Activated CD8-positive, alpha-beta T cell treated with anti-CD3 and anti-CD28 coated beads for 36 hours (primary cell): ENCODE measurements around the gene CRTAC1. TPM values are rescaled to one million over a fixed set of nuclear protein-coding genes. Genes with fewer than 3 reads are reported as not detected.

Experiments
- ATAC-seq: fragments of 200-7000 bp; cut with Tn5 transposase; one replicate; pipeline ENCODE4 v1.10.0; 2021; ENCODE audit warnings: mild to moderate bottlenecking, moderate library complexity
- CTCF ChIA-PET: fragments of 350-600 bp; sonication (Branson Sonifier 250); formaldehyde crosslinking; loops from one replicate; lab custom pipeline; 2021; ENCODE audit warnings: antibody characterized with exemption; lab: Charles Lee
- POLR2A ChIA-PET: fragments of 350-600 bp; sonication (Branson Sonifier 250); formaldehyde crosslinking; loops from one replicate; lab custom pipeline; 2021; ENCODE audit warnings: antibody characterized with exemption; lab: Charles Lee
- DNase-seq: peaks from one replicate; pipeline ENCODE4 v3.0.0-alpha.2; 2020
- H3K27ac Mint-ChIP-seq: one replicate; pipeline ENCODE4 v1.8.0; 2021; ENCODE audit warnings: mild to moderate bottlenecking, mixed read lengths
- H3K27me3 Mint-ChIP-seq: one replicate; pipeline ENCODE4 v1.8.0; 2021; ENCODE audit warnings: mixed read lengths
- H3K36me3 Mint-ChIP-seq: one replicate; pipeline ENCODE4 v1.8.0; 2021; ENCODE audit warnings: low read depth, mixed read lengths
- H3K4me1 Mint-ChIP-seq: one replicate; pipeline ENCODE4 v1.8.0; 2021; ENCODE audit warnings: low read depth, mixed read lengths
- H3K4me3 Mint-ChIP-seq: one replicate; pipeline ENCODE4 v1.8.0; 2021; ENCODE audit warnings: mild to moderate bottlenecking, moderate library complexity, mixed read lengths
- H3K9me3 Mint-ChIP-seq: one replicate; pipeline ENCODE4 v1.8.0; 2021; ENCODE audit warnings: mixed read lengths
- CTCF ChIP-seq: fragments of 200-600 bp; IDR thresholded peaks from one replicate; pipeline ENCODE4 v1.8.0; 2022; ENCODE audit warnings: antibody characterized with exemption, mild to moderate bottlenecking
- intact Hi-C: fragments of 100-400 bp; cut with micrococcal nuclease; formaldehyde crosslinking; loops from one replicate; pipeline ENCODE4 v1.10.0; 2022
- total RNA-seq, 2 experiments: library from RNA; stranded (reverse); gene quantifications; one replicate each; pipeline ENCODE4 v1.2.3, GENCODE V29; 2021

CRTAC1 gene
- total RNA-seq, 2 experiments from 2014 or later = not detected

DNA sequence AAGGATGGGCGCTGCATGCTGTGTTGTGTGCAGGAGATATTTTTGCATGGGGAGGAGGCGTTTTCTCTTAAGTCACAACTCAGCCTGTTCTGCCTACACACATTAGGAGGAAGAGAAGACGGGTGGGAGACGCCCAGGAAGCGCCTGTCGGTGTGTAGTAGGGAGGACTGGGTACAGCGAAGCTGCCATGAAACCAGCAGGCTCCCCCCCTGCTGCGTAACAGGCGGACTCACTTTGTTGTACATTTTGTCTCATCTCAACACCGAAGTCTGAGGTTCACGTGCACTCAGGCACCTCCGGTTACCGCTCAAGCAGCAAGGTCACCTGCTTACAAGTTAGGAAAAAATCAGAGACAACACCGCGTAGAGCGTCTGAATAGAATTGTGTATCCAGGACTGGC, 56.3 kb downstream of the CRTAC1 start:
- intact Hi-C loops = no loop called here
- POLR2A ChIA-PET = no interaction called here
- Mint-ChIP-seq H3K27me3 (peaks cover 55% of the 10 kb centered on the region), H3K9me3 (no peaks in the 10 kb centered on the region), H3K4me3 (no peak overlapping the region), H3K27ac (no peak overlapping the region), H3K4me1 (no peaks in the 10 kb centered on the region), H3K36me3 (no peaks in the 10 kb centered on the region)
- TF ChIP-seq CTCF = no peak
- ATAC-seq (no peak), DNase-seq (no peak)
- CTCF ChIA-PET = no interaction called here

- no peak overlapping the region for H3K4me3 Mint-ChIP-seq
- no peak for TF ChIP-seq CTCF
- intact Hi-C loops = no loop called here
- no peaks in the 10 kb centered on the region for H3K9me3 Mint-ChIP-seq
- peaks cover 48% of the 10 kb centered on the region for H3K27me3 Mint-ChIP-seq
- ATAC-seq (no peak), DNase-seq (no peak)
- ChIA-PET POLR2A (no interaction called here), CTCF (interaction anchor here (1.6 kb wide), 1 partner anchor 72 kb away, joined by 5 read pairs; no protein-coding TSS in a partner anchor)
- H3K27ac Mint-ChIP-seq = no peak overlapping the region
- H3K36me3 Mint-ChIP-seq = no peaks in the 10 kb centered on the region
- H3K4me1 Mint-ChIP-seq = no peaks in the 10 kb centered on the region
Measured at GRCh38 chr10:97969538-97970079, 60.8 kb downstream of the CRTAC1 start.

- TF ChIP-seq CTCF = no peak
Measured at GRCh38 chr10:97964748-97965147, 65.7 kb downstream of the CRTAC1 start.

DNA sequence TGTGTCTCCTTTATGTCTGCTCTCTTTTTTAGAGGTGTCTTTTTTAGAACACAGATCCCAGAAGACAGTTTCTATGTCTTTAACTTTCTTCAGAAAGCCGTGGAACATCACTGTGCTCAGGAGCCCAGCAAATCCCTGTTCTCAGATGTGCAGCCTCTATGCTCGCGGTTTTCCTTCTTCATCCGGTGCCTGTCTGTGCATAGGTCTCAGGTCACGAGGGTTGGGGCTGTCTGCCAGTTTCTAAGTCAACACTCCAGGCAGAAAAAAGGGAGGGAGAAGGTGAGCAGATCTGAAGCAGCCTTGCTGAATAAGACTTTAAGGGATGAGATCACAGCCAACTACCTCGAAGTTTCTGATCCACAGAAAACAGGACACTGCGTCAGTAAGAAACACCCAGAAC, 68.5 kb downstream of the CRTAC1 start:
- POLR2A ChIA-PET = no interaction called here
- ATAC-seq (no peak), DNase-seq (no peak)
- no peaks in the 10 kb centered on the region for H3K36me3 Mint-ChIP-seq
- no peak for TF ChIP-seq CTCF
- CTCF ChIA-PET = no interaction called here
- no peak overlapping the region for H3K4me3 Mint-ChIP-seq
- peaks cover 22% of the 10 kb centered on the region for H3K27me3 Mint-ChIP-seq
- no peaks in the 10 kb centered on the region for H3K4me1 Mint-ChIP-seq
- H3K9me3 Mint-ChIP-seq = no peaks in the 10 kb centered on the region
- intact Hi-C loops = no loop called here
- no peak overlapping the region for H3K27ac Mint-ChIP-seq

More at GRCh38 chr10:97964748-97965147, 65.7 kb downstream of the CRTAC1 start:
- Mint-ChIP-seq H3K27ac (no peak overlapping the region), H3K27me3 (peaks cover 25% of the 10 kb centered on the region), H3K9me3 (no peaks in the 10 kb centered on the region), H3K36me3 (no peaks in the 10 kb centered on the region), H3K4me1 (no peaks in the 10 kb centered on the region), H3K4me3 (no peak overlapping the region)
- ChIA-PET CTCF (interaction anchor here (1.1 kb wide), 1 partner anchor 50 kb away, joined by 3 read pairs; no protein-coding TSS in a partner anchor), POLR2A (no interaction called here)
- intact Hi-C loops = no loop called here
- DNase-seq (no peak), ATAC-seq (no peak)

DNA sequence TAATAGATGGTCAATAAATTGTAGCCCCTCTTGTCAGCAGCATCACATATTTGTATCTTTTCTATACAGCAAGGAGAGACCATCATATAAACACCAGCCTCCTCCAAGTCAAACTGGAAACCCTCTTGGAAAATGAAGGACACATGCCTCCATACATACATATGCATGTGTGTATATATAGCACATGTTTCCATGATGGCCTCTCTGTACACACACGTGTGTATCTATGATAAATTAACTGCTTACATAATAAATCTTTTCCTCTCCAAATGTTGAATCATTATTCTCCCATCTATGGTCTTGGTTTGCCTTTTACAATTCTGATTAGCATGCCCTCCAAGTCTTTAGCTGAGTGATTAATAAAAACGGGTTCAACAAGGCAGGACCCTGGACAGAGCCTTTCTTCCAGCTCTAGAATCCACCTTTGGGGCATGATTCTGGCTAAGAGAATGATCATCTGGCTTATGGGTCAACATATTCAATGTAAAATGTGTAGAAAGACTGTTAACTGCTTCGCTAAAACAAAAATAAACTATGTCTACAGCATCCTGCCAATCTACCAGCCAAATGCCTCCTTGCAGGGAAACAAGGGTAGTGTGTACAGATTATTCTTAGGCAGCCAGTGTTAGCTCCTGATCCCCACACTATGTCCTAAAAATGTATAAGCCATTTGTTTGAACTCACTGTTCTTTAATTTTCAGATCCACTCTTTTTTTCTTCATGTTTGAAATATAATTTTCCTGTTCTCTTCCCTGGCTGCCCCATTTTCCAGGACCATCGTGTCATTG, 70.0 kb downstream of the CRTAC1 start:
- intact Hi-C loops = no loop called here
- CTCF ChIA-PET = no interaction called here
- Mint-ChIP-seq H3K27ac (no peak overlapping the region), H3K4me3 (no peak overlapping the region), H3K9me3 (no peaks in the 10 kb centered on the region), H3K4me1 (no peaks in the 10 kb centered on the region), H3K27me3 (peaks cover 17% of the 10 kb centered on the region), H3K36me3 (no peaks in the 10 kb centered on the region)
- TF ChIP-seq CTCF = no peak
- DNase-seq = no peak
- no peak for ATAC-seq
- POLR2A ChIA-PET = no interaction called here
